Stimulated activated CD4-positive, alpha-beta T cell treated with anti-CD3 and anti-CD28 coated beads, Interleukin-2, amount 100 ng/mL, for 4 hours (primary cell): ENCODE measurements around the gene GAREM1.

Source experiments
- DNase-seq: peaks from one replicate; pipeline ENCODE4 v3.0.0-alpha.2; 2020; ENCODE audit warnings: low read depth

The GAREM1 gene

DNA sequence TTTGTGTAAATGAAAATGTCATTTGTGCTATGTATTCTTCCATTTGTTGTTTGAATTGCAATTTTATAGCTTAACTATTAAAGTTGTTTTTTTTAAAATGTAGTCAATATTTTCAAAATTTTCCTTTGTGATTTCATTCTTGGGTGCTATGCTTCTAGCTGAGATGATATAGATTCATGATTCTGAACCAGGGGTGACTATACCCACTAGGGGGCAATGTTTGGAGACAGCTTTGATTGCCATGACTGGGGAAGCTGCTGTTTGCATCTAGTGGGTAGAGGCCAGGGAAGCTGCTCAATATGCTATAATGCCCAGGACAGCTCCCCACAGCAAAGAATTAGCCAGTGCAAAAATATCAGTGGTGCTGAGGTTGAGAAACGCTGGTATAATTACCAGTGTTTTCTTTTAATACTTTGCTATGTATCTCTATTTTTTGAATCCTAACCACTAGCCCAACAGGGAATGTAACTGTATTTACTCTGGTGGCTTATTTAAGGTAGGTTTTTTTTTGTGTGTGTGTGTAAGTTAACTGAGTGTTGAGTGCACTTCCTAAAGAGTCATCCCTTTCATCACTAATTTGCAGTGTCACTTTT lies 181.1 kb downstream of the GAREM1 start:
- DNase-seq, result no peak

DNA sequence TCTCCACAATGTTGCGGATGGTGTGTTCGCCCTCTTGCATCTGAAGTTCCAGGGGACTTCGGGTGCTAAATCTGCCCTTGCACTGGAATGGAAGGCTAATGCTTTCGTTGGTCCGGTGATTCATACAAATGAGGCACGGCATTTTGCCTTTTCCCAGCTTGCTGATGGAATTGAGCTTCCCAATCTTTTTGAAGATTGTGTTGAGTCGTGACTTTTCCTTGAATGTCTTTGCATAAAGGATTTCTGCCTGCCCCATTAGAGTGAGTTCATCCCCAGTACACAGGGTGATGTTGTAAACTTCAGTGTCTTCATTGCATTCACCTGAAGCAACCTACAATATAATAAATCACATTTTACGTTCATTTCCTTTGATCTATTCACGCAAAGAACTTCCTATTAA lies 182.8 kb downstream of the GAREM1 start:
- DNase-seq, result no peak

DNA sequence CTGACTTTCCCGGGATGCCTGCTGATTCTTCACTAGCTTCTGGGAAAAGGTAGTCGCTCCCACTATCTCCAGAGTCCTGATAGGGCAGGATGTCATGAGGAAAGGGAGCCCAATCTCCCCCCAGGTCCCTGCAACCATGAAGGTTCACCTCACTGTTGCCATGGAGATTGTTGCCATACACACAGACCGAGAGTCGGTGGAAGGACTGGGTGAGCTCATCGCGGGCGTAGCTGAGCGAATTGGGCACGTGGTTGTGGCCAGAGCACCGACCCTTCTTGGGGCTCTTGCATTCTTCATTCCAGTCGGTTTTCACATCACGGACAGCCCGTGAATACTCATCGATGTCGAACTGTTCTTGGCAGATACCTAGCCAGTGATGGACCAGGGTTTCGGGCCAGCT lies 183.4 kb downstream of the GAREM1 start:
- no peak for DNase-seq

DNA sequence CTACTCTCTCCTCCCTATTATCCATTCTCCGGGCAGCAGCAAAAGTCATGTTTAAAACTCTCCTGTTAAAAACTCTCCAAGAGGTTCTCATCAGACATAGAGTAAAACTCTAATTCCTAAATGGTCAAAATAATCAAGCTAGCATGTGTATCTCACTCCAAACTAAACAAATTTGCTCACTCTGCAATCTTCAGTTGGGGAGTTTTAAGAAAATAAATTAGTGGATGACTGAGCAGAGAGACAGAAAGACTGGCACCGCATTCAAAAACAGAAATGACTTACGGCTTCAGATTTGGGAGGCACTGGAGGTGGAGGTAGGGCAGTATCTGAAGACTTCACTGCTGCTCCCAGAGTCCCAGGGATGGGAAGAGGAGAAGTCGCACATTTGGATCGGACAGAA lies 183.9 kb downstream of the GAREM1 start:
- no peak for DNase-seq

DNA sequence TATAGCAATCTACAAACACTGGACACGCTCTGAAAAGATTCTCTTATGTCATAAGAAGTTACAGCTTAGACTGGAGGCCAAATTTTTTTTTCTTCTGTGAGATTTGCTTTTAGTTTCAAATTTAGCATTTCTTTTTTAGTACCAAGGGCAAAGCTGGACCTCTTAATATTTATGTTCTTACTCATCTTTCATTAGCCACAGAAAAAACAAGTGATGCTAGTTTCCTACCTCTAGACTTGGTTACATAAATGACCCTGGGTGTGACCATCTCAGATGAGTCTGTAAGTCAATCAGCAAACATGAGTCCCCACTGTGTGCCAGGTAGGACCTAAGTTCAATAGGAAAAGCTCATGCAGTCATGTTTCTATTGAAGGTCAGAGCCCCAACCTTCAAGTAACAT lies 186.4 kb downstream of the GAREM1 start:
- DNase-seq, result no peak

DNA sequence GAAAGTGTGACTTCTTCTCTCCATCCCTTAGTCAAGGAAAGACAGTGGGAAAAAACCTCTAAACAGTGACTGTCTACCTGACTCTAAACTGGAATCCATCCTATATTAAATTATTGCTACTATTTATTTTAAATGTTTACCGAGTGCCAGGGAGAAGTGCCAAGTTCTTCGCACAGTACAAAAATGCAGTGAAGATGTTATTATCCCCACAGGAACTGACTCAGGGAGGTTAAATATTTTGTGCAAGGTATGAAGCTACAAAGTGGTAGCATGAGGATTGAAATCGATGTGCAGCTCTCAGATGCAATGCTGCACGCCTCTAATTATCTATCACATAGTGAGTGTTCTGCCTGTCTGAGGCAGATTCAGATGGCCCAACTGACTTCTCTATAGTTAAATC lies 189.8 kb downstream of the GAREM1 start:
- no peak for DNase-seq

DNA sequence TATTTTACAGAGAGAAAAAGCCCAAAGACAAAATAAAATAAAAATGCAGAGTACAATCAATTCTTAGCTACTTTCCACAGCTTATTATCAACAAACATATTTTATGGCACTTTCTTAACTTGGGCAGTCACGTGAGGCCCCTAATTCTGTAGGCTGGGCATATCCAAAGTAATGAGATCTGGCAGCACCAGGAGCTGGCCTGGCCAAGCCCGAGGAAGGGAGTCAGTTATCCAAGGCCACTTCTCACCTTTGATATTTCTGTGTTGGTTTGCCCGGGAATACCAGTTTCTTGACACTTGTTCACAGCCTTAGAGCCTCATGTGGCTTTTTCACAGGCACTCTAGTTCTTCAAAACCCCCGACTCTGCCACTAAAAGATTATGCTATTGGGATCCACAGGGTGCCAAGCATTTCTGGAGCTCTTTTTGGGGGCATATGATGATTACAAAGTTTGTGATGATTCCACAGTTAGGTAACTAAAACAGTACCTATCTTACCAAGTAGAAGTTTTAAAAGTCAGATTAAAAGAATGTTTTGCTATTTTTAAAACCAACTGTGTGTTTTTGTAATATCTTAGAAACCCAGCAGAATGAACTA lies 190.4 kb downstream of the GAREM1 start:
- DNase-seq, result no peak

DNA sequence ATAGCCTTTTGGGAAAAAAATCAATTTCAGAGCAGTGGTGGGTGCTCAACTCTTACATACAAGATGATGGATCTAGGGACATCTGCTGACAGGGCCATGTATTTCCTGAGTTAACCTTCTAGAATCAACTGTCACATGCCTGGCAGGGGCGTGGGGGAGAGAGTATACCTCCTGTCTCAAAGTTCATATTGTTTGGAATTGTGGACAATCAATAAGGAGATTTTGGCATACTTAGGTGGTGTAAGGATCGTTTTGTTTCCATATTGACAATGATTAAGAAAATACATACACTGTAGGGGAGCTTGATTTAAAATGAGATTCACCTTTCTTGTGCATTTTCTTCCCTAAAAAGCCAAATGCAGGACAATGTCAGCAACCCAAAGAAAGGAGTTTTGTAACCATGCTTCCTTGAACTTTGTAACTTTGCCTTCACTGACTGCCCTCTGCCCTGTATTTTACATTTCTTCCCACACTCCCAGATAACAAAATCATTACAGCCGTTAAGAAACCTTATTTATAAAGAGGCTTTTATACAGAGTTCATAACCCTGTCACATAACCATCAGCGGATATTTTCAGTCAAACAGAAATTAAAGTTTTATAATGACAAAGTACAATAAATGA lies 192.4 kb downstream of the GAREM1 start:
- no peak for DNase-seq

DNA sequence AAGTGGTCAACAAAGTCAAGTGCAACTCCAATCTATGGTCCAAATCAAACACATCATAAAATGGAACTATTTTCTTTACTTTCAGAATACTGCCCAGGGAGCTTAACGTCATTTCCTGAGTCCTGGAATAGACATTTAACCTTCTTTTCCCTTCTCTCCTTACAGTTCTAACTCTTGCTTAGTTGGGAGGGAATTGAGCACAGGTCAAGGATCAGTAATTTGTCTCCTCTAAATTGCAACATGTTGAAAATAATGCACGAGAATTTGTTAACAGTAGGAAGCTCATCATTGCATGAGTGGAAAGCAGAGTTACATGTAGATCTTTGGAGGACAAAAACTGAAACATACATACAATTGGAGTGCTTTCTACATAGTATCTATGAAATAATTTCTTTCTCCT lies 193.1 kb downstream of the GAREM1 start:
- DNase-seq, result no peak

DNA sequence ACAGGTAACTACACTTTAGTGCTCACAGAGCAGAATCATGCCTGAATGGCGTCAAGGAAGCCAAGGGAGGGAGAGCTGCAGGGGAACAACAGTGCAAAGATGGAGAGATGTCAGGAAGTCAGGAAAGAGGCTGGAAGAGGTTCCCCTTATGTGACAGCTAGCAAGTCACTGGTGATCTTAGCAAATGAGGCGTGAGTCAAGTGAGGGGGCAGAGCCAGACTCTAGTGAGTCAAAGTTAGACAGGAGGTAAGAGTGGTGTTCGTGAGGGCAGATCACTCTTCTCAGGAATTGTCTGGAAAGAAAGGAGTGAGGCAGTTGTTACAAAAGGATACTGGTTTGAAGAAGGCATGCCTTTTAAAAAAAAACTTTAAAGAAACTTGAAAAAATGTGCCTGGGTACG lies 193.8 kb downstream of the GAREM1 start:
- no peak for DNase-seq

DNA sequence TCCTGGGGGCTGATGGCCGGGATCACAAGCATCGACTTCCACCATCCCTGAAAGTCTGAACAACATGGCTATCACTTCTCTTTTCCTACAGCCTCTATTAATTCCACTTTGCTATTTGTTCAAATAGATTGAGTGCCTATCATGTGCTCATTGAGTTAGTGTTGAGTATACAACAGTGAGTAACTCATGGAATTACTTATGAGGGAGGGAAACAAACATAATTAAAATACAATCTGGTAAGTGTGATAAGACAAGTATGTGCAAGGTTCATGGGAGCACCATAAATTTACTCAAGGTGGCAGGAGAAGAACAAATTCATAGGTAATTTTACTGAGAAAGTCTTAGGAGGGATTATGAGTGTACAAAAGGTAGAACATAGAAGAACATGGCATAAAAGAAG lies 194.4 kb downstream of the GAREM1 start:
- no peak for DNase-seq

DNA sequence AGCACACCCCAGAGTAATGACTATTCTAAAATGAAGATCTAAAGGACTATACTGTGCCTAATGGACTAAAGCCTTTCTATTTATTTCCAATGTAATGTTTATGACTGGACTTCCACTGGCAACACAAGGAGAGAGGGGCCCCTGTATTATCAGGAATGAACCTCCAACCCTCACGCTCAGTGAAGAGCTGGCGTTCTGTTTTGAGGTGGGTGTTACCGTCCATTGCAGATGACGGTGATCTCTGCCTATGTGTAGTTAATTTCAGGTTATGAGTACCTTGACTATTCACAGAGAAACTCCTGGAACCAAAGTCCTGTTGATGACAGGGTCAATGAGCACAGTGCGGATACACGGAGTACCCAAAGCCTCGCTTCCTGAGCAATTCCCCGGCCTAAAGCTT lies 195.5 kb downstream of the GAREM1 start:
- no peak for DNase-seq

DNA sequence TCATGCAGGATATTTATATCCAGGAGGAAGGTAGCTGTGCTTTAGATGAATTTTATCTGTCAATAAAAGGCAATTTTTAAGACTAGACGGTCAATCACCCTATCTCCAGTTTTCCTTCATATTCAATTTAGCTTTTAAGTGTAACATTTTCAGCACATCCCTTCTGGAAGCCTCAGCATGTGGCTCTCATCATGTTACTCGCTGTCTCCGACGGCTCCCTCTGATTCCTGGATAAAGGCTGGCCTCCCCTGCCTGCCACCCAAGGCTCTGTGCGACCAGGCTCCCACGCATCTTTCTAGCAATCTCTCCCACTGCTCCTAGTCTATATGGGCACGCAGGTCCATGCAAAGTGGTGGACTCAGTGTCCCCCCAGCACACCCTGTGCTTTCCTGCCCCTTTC lies 196.4 kb downstream of the GAREM1 start:
- DNase-seq, result no peak

DNA sequence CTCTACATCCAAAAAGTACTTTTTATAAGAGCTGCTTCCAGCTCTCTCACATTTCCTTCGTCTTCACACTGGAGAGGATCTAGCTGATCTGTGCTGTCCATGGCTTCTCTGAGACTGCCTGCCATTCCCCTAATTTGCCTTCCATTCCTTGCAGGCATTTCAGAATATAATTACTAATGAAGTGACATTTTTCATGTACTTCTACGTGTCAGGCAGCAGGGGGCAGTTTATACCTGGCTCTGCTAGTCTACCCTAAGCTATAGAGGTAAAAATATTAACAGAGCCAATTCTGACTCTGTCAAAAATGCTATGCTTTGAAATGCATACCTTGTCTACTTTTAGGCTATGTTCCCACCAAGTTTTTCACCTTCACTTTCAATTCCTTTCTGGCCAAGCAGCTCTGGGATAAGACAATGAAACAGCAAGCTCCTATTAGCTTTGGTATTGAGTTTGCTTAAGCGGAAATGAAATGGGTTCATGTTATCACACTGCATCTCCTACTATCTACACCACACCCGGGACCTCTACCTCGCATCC lies 198.9 kb downstream of the GAREM1 start:
- DNase-seq, result no peak

DNA sequence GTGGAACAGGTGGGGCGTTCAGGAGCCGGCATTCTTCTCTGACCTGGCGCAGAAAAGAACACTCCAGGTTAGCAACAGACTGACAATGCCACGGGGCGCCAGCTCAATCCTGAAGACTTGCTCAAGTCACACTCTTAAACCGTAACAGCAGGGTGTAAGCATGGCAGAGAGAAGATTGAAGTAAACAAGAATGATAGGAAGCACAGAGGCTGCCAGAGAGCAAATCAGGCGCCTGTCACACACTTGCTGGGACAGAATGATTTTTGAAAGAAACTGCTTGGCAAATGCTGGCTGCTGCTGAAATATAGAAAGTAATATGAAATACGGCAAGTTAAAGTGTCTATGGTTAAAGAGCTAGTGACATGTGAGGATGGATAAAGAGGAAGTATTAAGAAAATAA lies 200.3 kb downstream of the GAREM1 start:
- no peak for DNase-seq

DNA sequence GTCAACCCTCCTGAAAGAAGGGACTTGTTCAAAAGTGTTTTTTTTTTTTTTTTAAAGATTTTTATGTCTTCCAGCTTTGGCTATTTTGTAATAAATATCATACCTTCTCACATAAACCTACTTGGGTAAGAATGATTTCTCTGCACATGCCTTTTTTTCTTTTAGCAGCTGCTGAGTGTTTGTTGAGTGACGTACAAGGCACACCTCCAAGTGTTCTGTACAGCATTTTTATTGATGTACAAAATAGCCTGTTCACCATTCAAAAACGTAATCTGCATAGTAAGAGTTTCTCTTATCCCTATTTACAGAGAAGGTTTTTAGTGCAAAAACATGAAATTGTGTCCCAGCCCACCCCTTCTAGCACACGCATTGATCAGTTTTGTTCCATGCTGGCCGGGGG lies 203.2 kb downstream of the GAREM1 start:
- DNase-seq, result no peak

DNA sequence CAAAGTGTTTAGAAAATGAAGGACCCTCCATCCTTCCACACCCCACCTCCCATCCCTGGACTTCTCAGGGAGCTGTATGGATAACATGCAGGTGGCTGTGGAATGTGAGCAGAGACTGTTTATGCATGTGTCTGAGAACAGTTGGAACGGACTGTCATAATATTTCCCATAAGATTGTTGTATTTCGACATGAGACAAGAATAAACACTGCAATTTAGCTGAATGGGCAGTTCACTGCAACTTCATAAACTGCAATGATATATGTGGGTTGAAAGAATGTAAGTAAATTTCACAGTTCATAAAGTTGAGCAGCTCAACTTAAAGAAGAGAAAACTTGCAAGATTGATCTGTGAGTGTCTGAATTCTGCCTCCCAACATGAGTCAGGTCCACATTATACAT lies 206.3 kb downstream of the GAREM1 start:
- DNase-seq, result no peak

DNA sequence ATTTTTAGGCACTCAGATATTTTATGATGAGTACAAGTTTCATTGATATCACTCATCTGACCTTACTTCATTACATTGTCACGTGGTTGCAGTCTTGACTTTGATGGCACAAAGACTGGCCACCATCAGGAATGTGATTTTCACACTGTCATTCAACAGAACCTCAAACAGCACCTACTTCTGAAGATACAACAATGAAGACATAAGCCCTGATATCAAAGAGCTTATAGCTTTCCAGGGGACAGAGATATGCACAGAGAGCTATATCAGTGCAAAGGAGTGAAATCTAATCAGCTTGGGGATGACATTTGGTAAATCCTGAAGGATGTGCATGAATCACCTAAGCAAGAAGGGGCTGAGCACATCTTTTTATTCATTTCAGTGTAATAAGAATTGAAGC lies 208.6 kb downstream of the GAREM1 start:
- no peak for DNase-seq

DNA sequence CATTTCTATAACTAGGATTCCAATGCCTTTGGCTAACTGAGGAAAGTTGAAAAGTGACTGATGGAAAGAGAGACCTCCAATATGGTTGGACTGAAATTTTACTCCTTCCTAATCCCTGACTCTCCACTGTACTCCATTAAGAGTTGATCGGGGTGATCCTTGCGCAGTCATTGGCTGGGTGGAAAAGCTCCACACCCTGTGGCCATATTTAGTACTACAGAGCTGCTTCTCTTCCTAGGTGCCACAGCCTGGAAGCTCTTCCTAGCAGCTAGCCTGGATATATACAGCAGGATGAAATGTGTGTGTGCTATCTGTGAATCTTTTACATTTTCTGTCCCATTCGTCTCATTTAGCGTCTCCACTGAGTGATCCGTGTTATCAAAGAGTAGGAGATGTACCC lies 209.7 kb downstream of the GAREM1 start:
- DNase-seq, result no peak

DNA sequence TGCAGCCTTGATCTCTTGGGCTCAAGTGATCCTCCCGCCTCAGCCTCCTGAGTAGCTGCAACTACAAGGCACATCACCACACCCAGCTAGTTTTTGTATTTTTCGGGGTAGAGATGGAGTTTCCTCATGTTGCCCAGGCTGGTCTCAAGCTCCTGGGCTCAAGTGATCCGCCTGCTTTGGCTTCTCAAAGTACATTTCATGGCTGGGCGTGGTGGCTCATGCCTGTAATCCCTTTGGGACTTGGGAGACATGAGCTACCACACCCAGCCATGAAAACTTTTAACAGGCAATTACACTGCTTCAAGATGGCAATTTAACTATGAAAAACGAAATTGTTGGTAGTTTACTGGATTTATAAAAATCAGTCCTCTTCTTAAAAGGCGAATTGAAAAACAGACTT lies 211.1 kb downstream of the GAREM1 start:
- no peak for DNase-seq

DNA sequence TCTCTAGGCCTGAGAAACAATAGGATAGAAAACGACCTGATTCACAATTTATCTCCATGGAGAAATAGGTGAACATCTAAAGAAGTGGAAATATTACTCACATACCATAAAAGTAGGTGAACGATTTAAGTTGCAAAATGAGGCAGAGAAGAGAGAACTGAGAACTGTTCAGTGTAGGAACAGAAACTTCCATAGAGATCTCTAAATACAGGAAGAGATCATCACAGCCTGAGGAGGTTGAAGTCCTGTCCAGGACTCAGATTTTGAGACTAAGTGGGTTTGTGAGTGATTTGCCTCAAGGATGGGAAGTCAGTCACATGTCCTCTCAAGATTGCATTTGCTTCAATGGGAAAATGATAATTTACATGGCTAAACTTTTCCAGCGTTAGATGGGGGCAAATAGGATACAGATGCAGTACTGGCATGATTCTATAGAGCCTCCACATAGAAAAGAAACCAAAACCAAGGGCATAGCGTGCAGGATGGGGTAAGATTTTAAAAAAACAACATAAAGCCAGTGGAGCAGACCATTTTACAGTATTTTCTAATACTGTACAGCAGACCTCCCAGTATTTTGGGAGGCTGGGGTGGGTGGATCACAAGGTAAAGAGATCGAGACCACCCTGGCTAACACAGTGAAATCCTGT lies 212.0 kb downstream of the GAREM1 start:
- no peak for DNase-seq

DNA sequence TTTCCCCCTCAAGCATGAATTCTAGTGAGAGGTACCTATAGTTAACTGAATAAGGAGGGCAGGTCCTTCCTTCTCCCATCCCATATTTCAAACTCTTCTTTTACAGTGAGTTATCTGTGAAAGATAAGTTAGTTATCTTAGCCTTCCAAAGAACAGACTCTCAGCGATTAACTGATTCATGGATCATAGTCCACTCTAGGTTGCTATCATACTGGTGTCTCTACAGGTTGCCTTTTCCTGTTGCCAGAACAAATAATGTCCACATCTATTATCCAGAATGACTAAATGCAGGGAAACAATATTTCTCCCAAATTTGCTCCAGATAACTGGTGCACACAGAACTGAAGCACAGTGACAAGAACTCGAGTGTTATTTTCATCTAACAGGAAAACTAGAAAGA lies 212.5 kb downstream of the GAREM1 start:
- no peak for DNase-seq

DNA sequence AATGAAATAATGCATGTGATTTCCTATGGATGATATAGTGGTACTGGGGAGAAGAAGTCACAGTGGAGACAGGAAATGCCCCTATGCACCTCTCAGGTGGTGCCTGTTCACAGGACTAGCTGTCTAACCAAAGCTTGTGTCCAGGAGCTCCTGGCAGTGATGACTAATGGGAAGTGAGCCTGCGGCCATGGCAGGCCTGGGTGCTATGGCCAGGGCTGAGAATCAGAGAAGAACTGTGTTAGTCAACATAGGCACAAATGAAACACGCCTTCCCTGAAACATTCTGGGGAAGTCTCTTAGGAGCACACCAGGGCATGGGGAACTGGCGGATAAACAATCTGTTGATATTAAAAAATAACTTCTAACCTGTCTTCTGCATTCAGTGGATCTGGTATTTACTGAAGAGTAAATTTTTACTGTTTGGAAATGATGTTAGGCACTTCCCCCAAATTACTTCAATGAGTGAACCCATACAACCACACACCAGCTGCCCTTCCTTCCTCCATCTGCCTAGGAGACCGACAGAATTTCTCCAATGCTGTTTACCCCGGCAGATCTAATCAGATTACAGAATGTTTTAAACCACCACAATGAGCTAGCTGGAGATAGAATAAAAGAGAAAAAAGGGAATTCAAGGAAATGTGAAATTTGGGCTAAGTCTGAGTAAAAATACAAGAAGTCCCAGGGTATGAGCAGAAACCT lies 213.4 kb downstream of the GAREM1 start:
- DNase-seq, result no peak
